ENCODE results near the gene KMT2B.
A peak's percentile ranks its signal among the peaks of the same experiment; 100 is the strongest.

KMT2B gene

GRCh38 chr19:35734889-35735288, 17.1 kb downstream of the KMT2B start:
- H3K27ac ChIP-seq = no peak overlapping the region
- peaks cover 67% of the 10 kb centered on the region for H3K36me3 ChIP-seq (replicated peaks)
- no peak for DNase-seq
- TF ChIP-seq CTCF (IDR thresholded peaks at IDR 0.05; ENCODE audit: low read depth, low read length, missing control alignments) = no peak
- no peak overlapping the region for H3K4me3 ChIP-seq (ENCODE audit: low read depth, low read length)
- in situ Hi-C loops (cut with HindIII; ENCODE audit: low pct_ligation_motif_present, low sequenced_read_pairs) = no loop called here
- H3K27me3 ChIP-seq (replicated peaks) = no peaks in the 10 kb centered on the region

DNA sequence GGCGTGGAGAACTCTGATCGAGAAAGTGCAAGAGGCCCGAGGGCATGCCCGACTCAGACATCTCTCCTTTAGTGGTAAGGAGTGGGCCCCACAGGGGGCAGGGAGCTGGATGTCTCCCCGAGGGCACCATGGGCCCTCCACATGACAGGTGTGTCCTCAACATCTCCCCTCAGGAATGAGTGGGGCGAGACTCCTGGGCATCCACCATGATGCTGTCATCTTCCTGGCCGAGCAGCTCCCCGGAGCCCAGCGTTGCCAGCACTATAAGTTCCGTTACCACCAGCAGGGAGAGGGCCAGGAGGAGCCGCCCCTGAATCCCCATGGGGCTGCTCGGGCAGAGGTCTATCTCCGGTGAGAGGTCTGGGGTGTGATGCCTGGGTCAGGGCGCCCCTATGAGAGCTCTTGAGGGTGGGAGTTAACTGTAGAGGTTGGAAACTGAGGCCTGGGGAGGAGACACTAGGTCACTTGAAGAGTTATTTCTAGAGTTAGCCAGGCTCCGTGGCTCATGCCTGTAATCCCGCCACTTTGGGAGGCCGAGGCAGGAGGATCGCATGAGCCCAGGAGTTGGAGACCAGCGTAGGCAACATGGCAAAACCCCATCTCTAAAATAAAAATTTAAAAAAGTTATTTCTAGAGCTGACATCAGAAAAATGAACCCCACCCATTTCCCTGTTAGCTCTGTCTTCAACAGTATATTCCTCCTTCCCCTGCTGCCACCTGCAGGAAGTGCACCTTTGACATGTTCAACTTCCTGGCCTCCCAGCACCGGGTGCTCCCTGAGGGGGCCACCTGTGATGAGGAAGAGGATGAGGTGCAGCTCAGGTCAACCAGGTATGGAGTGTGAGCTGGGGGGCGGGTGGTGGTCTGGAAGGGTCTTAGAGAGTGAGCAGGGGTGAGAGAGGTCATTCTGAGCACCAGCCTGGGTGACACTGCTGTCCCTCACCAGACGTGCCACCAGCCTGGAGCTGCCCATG, 19.4 kb downstream of the KMT2B start:
- DNase-seq = no peak
- peak; percentile 21 for TF ChIP-seq CTCF (IDR thresholded peaks at IDR 0.05; ENCODE audit: low read depth, low read length, missing control alignments)
- H3K27me3 ChIP-seq (replicated peaks) = no peaks in the 10 kb centered on the region
- peaks cover 46% of the 10 kb centered on the region for H3K36me3 ChIP-seq (replicated peaks)
- H3K4me3 ChIP-seq (ENCODE audit: low read depth, low read length) = no peak overlapping the region
- H3K27ac ChIP-seq = no peak overlapping the region
- in situ Hi-C loops (cut with HindIII; ENCODE audit: low pct_ligation_motif_present, low sequenced_read_pairs) = no loop called here

GRCh38 chr19:35738021-35738886, 20.5 kb downstream of the KMT2B start:
- Histone ChIP-seq H3K27me3 (replicated peaks) (no peaks in the 10 kb centered on the region), H3K27ac (no peak overlapping the region), H3K36me3 (replicated peaks) (peaks cover 38% of the 10 kb centered on the region), H3K4me3 (ENCODE audit: low read depth, low read length) (no peak overlapping the region)
- no peak for TF ChIP-seq CTCF (IDR thresholded peaks at IDR 0.05; ENCODE audit: low read depth, low read length, missing control alignments)
- no peak for DNase-seq
- in situ Hi-C loops (cut with HindIII; ENCODE audit: low pct_ligation_motif_present, low sequenced_read_pairs) = no loop called here

DNA sequence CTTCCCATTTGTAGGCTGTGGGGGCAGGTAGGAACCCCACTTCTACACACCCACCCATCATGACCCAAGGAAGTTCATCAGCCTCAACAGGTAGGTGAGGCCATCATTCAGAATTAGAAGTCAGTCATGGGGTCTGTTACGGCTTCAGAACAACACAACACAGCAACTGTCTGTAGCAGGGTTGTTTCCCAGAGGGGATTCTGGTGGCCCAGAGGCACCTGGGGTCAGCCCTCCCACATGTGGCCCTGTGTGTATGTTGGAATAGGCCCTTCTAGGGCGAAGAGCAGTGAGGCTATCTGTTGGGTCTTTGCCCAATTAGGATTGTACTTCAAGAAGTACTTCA, 21.1 kb downstream of the KMT2B start:
- no peak for TF ChIP-seq CTCF (IDR thresholded peaks at IDR 0.05; ENCODE audit: low read depth, low read length, missing control alignments)
- Histone ChIP-seq H3K36me3 (replicated peaks) (peaks cover 32% of the 10 kb centered on the region), H3K27ac (no peak overlapping the region), H3K4me3 (ENCODE audit: low read depth, low read length) (no peak overlapping the region), H3K27me3 (replicated peaks) (no peaks in the 10 kb centered on the region)
- in situ Hi-C loops (cut with HindIII; ENCODE audit: low pct_ligation_motif_present, low sequenced_read_pairs) = no loop called here
- no peak for DNase-seq

- H3K27ac ChIP-seq = no peak overlapping the region
- no peak for DNase-seq
- in situ Hi-C loops (cut with HindIII; ENCODE audit: low pct_ligation_motif_present, low sequenced_read_pairs) = no loop called here
- H3K4me3 ChIP-seq (ENCODE audit: low read depth, low read length) = peak overlapping the region; percentile 68
- H3K27me3 ChIP-seq (replicated peaks) = no peaks in the 10 kb centered on the region
- no peak for TF ChIP-seq CTCF (IDR thresholded peaks at IDR 0.05; ENCODE audit: low read depth, low read length, missing control alignments)
- peaks cover 25% of the 10 kb centered on the region for H3K36me3 ChIP-seq (replicated peaks)
Measured at GRCh38 chr19:35739275-35740107, 21.7 kb downstream of the KMT2B start.

Data from brain microvascular endothelial cell (primary cell).